Smooth muscle cell (in vitro differentiated cells): ENCODE results near the gene HBA2. TPM values are rescaled to one million over a fixed set of nuclear protein-coding genes. Genes with fewer than 3 reads are reported as not detected.

ENCODE experiments used
- DNase-seq: peaks from one replicate; lab custom pipeline; 2025; ENCODE audit not compliant: unreplicated experiment; lab: John Stamatoyannopoulos, UW
- H2AFZ ChIP-seq: fragments of 200-600 bp; sonication (generic); 2 replicates; pipeline ENCODE4 v1.6.0; 2016; ENCODE audit warnings: antibody characterized with exemption, low read depth, mild to moderate bottlenecking
- H3F3A ChIP-seq: fragments of 200-600 bp; sonication (generic); 2 replicates; pipeline ENCODE4 v1.6.0; 2017; ENCODE audit warnings: antibody characterized with exemption, low read depth
- H3K27ac ChIP-seq: fragments of 200-600 bp; sonication (generic); 2 replicates; pipeline ENCODE4 v1.5.1; 2016; ENCODE audit warnings: low read depth, mild to moderate bottlenecking
- H3K27me3 ChIP-seq: fragments of 200-600 bp; sonication (generic); 2 replicates; pipeline ENCODE4 v1.6.1; 2016; ENCODE audit warnings: low read depth, mild to moderate bottlenecking
- H3K36me3 ChIP-seq: fragments of 200-600 bp; sonication (generic); 2 replicates; pipeline ENCODE4 v1.5.1; 2016; ENCODE audit warnings: low read depth
- H3K4me1 ChIP-seq: fragments of 200-600 bp; sonication (generic); 2 replicates; pipeline ENCODE4 v1.5.1; 2016; ENCODE audit warnings: low read depth
- H3K4me2 ChIP-seq: fragments of 200-600 bp; sonication (generic); 2 replicates; pipeline ENCODE4 v1.6.0; 2016; ENCODE audit warnings: mild to moderate bottlenecking
- H3K4me3 ChIP-seq: fragments of 200-600 bp; sonication (generic); 2 replicates; pipeline ENCODE4 v1.5.1; 2016; ENCODE audit warnings: mild to moderate bottlenecking
- H3K79me2 ChIP-seq: fragments of 200-600 bp; sonication (generic); 2 replicates; pipeline ENCODE4 v1.6.0; 2016; ENCODE audit warnings: low read depth, mild to moderate bottlenecking
- H3K9ac ChIP-seq: fragments of 200-600 bp; sonication (generic); 2 replicates; pipeline ENCODE4 v1.6.0; 2016; ENCODE audit warnings: low read depth
- H3K9me3 ChIP-seq: fragments of 200-600 bp; sonication (generic); replicated peaks from 2 replicates; pipeline ENCODE4 v1.5.1; 2016; ENCODE audit warnings: low read depth
- H4K20me1 ChIP-seq: fragments of 200-600 bp; sonication (generic); 2 replicates; pipeline ENCODE4 v1.6.0; 2016; ENCODE audit warnings: low read depth
- CTCF ChIP-seq: fragments of 200-600 bp; sonication (generic); IDR thresholded peaks from 2 replicates; pipeline ENCODE4 v1.5.1; 2017; ENCODE audit warnings: borderline replicate concordance, mild to moderate bottlenecking, antibody characterized with exemption; ENCODE audit not compliant: insufficient read depth, poor library complexity, severe bottlenecking
- WGBS: methylation state at CpG from one replicate; pipeline ENCODE4 v1.1.7; 2016; ENCODE audit warnings: low lambda C conversion rate; 5-methylcytosine and 5-hydroxymethylcytosine counted together
- polyA plus RNA-seq: library from polyadenylated mRNA; unstranded; fragments of >200 nt; fragmentation: Nextera tagmentation; extraction: Ambion mirVana; gene quantifications from 2 replicates; pipeline ENCODE4 v1.2.1, GENCODE V29; 2016
- total RNA-seq: library from RNA; depleted of rRNA; stranded (reverse); fragments of >200 nt; gene quantifications from 2 replicates; pipeline ENCODE4 v1.2.3, GENCODE V29; 2014

Gene HBA2
- total and polyA plus RNA-seq, 2 experiments from 2014 or later: not detected

GRCh38 chr16:130533-131173, 42.0 kb upstream of the HBA2 start:
- Histone ChIP-seq H3K9ac (no peak overlapping the region), H3F3A (no peaks in the 10 kb centered on the region), H3K4me3 (no peak overlapping the region), H3K27me3 (no peaks in the 10 kb centered on the region), H2AFZ (no peak overlapping the region), H3K9me3 (no peaks in the 10 kb centered on the region), H4K20me1 (peaks cover 72% of the 10 kb centered on the region), H3K4me2 (no peak overlapping the region), H3K27ac (no peak overlapping the region), H3K79me2 (peaks cover 8% of the 10 kb centered on the region), H3K36me3 (no peaks in the 10 kb centered on the region), H3K4me1 (no peaks in the 10 kb centered on the region)
- DNase-seq: no peak
- no peak for TF ChIP-seq CTCF
- 96% methylated on average over 15 of the region's 15 CpGs for WGBS

- no peak for TF ChIP-seq CTCF
- WGBS: 91% methylated on average over 7 of the region's 7 CpGs
Measured at GRCh38 chr16:132120-132519, 40.6 kb upstream of the HBA2 start.

GRCh38 chr16:133716-134115, 39.0 kb upstream of the HBA2 start:
- H3K79me2 ChIP-seq: peaks cover 23% of the 10 kb centered on the region
- H3K4me1 ChIP-seq: peaks cover 9% of the 10 kb centered on the region
- DNase-seq: no peak

More at GRCh38 chr16:132120-132519, 40.6 kb upstream of the HBA2 start:
- Histone ChIP-seq H3K27ac (no peak overlapping the region), H3K4me3 (no peak overlapping the region), H3K4me2 (no peak overlapping the region), H3K9ac (no peak overlapping the region), H3K4me1 (peaks cover under 1% of the 10 kb centered on the region), H3K79me2 (peaks cover 17% of the 10 kb centered on the region), H3K9me3 (no peaks in the 10 kb centered on the region), H3F3A (no peaks in the 10 kb centered on the region), H3K36me3 (no peaks in the 10 kb centered on the region), H2AFZ (no peak overlapping the region), H3K27me3 (no peaks in the 10 kb centered on the region), H4K20me1 (peaks cover 58% of the 10 kb centered on the region)
- no peak for DNase-seq

More at GRCh38 chr16:133716-134115, 39.0 kb upstream of the HBA2 start:
- peaks cover 50% of the 10 kb centered on the region for H4K20me1 ChIP-seq
- H3K36me3 ChIP-seq: no peaks in the 10 kb centered on the region
- no peaks in the 10 kb centered on the region for H3K27me3 ChIP-seq
- WGBS: 97% methylated on average over 2 of the region's 2 CpGs
- no peak overlapping the region for H3K9ac ChIP-seq
- no peak for TF ChIP-seq CTCF
- no peak overlapping the region for H3K4me3 ChIP-seq
- no peak overlapping the region for H3K27ac ChIP-seq
- no peak overlapping the region for H3K4me2 ChIP-seq
- no peak overlapping the region for H2AFZ ChIP-seq
- no peaks in the 10 kb centered on the region for H3K9me3 ChIP-seq
- H3F3A ChIP-seq: no peaks in the 10 kb centered on the region
